GM12878 (cell line): ENCODE data around the gene ADAMTS17. TPM values are rescaled to one million over a fixed set of nuclear protein-coding genes. Genes with fewer than 3 reads are reported as not detected.

Experiments
- ATAC-seq: fragments of 200-7000 bp; cut with Tn5 transposase; 3 replicates; pipeline ENCODE4 v1.9.1; 2020; ENCODE audit warnings: mild to moderate bottlenecking, moderate library complexity
- BruUV-seq: library from RNA; stranded (reverse); fragments of 400-500 nt; replicated peaks from 2 replicates; lab custom pipeline; 2021; lab: Mats Ljungman, UMichigan
- CTCF ChIA-PET: fragments of 300-600 bp; sonication (Branson Sonifier 250); formaldehyde crosslinking; extraction: SDS; loops from one replicate; lab custom pipeline; 2021; ENCODE audit warnings: inconsistent platforms; lab: Yijun Ruan, JAX
- POLR2A ChIA-PET: fragments of 350-600 bp; formaldehyde crosslinking; extraction: SDS; loops from one replicate; lab custom pipeline; 2021; ENCODE audit warnings: inconsistent platforms; lab: Charles Lee
- RAD21 ChIA-PET: fragments of 300-600 bp; sonication (Branson Sonifier 250); formaldehyde crosslinking; loops from one replicate; lab custom pipeline; 2023; ENCODE audit warnings: antibody characterized with exemption; ENCODE audit not compliant: unreplicated experiment; lab: Charles Lee
- SMC1A ChIA-PET: fragments of 300-600 bp; sonication (Branson Sonifier 250); formaldehyde crosslinking; loops from one replicate; lab custom pipeline; 2023; ENCODE audit not compliant: unreplicated experiment, uncharacterized antibody; lab: Charles Lee
- DNase-seq: peaks from one replicate; pipeline ENCODE4 v3.0.0-alpha.2; 2011; ENCODE audit warnings: low read depth, low spot score
- FAIRE-seq: peaks from 3 replicates; lab custom pipeline; 2011; peaks lifted over from hg19 to GRCh38; lab: Jason Lieb, UNC
- H2AFZ ChIP-seq: 2 replicates; pipeline ENCODE4 v1.6.0; 2011; ENCODE audit warnings: low read depth, low read length, control low read depth; ENCODE audit not compliant: control insufficient read depth
- H3K27ac ChIP-seq: 2 replicates; pipeline ENCODE4 v1.5.1; 2011; ENCODE audit warnings: control low read depth; ENCODE audit not compliant: control insufficient read depth, insufficient read depth
- H3K27me3 ChIP-seq, 2 experiments: replicated peaks in 1 of 2; 2 replicates each; pipeline versions ENCODE4 v1.6.0 to v1.6.1; 2011; ENCODE audit warnings: low read length in 1 of 2; ENCODE audit not compliant: control insufficient read depth in 2 of 2, insufficient read depth in 2 of 2
- H3K36me3 ChIP-seq, 2 experiments: 2 replicates each; pipeline ENCODE4 v1.5.1; 2011; ENCODE audit warnings: low read length in 1 of 2; ENCODE audit not compliant: control insufficient read depth in 2 of 2, insufficient read depth in 2 of 2
- H3K4me1 ChIP-seq: 2 replicates; pipeline ENCODE4 v1.6.1; 2011; ENCODE audit warnings: mild to moderate bottlenecking, low read length, moderate library complexity, mixed read lengths; ENCODE audit not compliant: control insufficient read depth, insufficient read depth
- H3K4me2 ChIP-seq: 2 replicates; pipeline ENCODE4 v1.6.0; 2011; ENCODE audit warnings: control low read depth; ENCODE audit not compliant: control insufficient read depth, insufficient read depth
- H3K4me3 ChIP-seq: fragments of 200-600 bp; sonication (generic); 2 replicates; pipeline ENCODE4 v1.5.1; 2016
- H3K79me2 ChIP-seq: 2 replicates; pipeline ENCODE4 v1.6.0; 2011; ENCODE audit warnings: low read length; ENCODE audit not compliant: control insufficient read depth, insufficient read depth
- H3K9ac ChIP-seq: 2 replicates; pipeline ENCODE4 v1.8.0; 2011; ENCODE audit warnings: low read length, control low read depth, mixed read lengths; ENCODE audit not compliant: control insufficient read depth, insufficient read depth
- H3K9me3 ChIP-seq: replicated peaks from 3 replicates; pipeline ENCODE4 v1.5.1; 2011; ENCODE audit warnings: mild to moderate bottlenecking, low read length; ENCODE audit not compliant: control insufficient read depth, insufficient read depth
- H4K20me1 ChIP-seq: 2 replicates; pipeline ENCODE4 v1.6.0; 2011; ENCODE audit not compliant: control insufficient read depth, insufficient read depth
- ATF7 ChIP-seq: fragments of 450-650 bp; IDR thresholded peaks from 2 replicates; pipeline ENCODE4 v1.6.1; 2016; ENCODE audit warnings: low read depth, mild to moderate bottlenecking
- E4F1 ChIP-seq: fragments of 450-650 bp; IDR thresholded peaks from 2 replicates; pipeline ENCODE4 v1.6.1; 2018; ENCODE audit warnings: borderline replicate concordance, mild to moderate bottlenecking; ENCODE audit not compliant: partially characterized antibody
- FOXK2 ChIP-seq: fragments of 450-650 bp; IDR thresholded peaks from 2 replicates; pipeline ENCODE4 v1.6.1; 2017; ENCODE audit warnings: mild to moderate bottlenecking, moderate library complexity
- GATAD2B ChIP-seq: fragments of 450-650 bp; conservative IDR thresholded peaks from 2 replicates; pipeline ENCODE4 v1.6.1; 2017; ENCODE audit warnings: low read depth, mild to moderate bottlenecking, moderate library complexity
- IRF5 ChIP-seq: fragments of 450-650 bp; IDR thresholded peaks from 2 replicates; pipeline ENCODE4 v1.6.1; 2017; ENCODE audit warnings: borderline replicate concordance
- MYB ChIP-seq: fragments of 150-350 bp; IDR thresholded peaks from 2 replicates; pipeline ENCODE4 v1.6.1; 2014; ENCODE audit warnings: mild to moderate bottlenecking, low read depth, low read length, borderline replicate concordance
- NFYA ChIP-seq: IDR thresholded peaks from 2 replicates; pipeline ENCODE4 v1.6.1; 2011; ENCODE audit warnings: low read depth, mild to moderate bottlenecking, low read length, improper control_type of control experiment, borderline replicate concordance
- POLR2AphosphoS5 ChIP-seq: IDR thresholded peaks from 2 replicates; pipeline ENCODE4 v1.6.1; 2011; ENCODE audit warnings: mild to moderate bottlenecking, low read length, inconsistent platforms
- SMARCA5 ChIP-seq: fragments of 450-650 bp; IDR thresholded peaks from 2 replicates; pipeline ENCODE4 v1.6.1; 2017; ENCODE audit warnings: mild to moderate bottlenecking
- USF2 ChIP-seq: IDR thresholded peaks from 2 replicates; pipeline ENCODE4 v1.6.1; 2011; ENCODE audit warnings: low read depth, low read length, improper control_type of control experiment, borderline replicate concordance
- WGBS: methylation state at CpG from one replicate; pipeline ENCODE4 v1.1.6; 2016; ENCODE audit warnings: low lambda C conversion rate; ENCODE audit not compliant: insufficient replicate concordance, insufficient coverage; ENCODE audit errors: missing lambda C conversion rate; 5-methylcytosine and 5-hydroxymethylcytosine counted together
- in situ Hi-C: fragments of 300-500 bp; cut with MboI; formaldehyde crosslinking; loops from 9 replicates; pipeline ENCODE4 v1.14.3; 2018; ENCODE audit warnings: mixed read lengths
- intact Hi-C: fragments of 100-400 bp; cut with micrococcal nuclease; formaldehyde crosslinking; loops from one replicate; pipeline ENCODE4 v1.14.2; 2022; ENCODE audit not compliant: unreplicated experiment
- polyA plus RNA-seq, 11 experiments: library from polyadenylated mRNA; depleted of rRNA in 4 of 11; unstranded in 6 of 11; stranded (reverse) in 5 of 11; fragments of >200 nt; fragmentation: Nextera tagmentation in 4 of 11; fragmentation: Illumina TruSeq in 1 of 11; extraction: Ambion mirVana in 4 of 11; extraction: Trizol in 1 of 11; gene quantifications; 1 replicate in 1 of 11; 2 replicates in 10 of 11; pipeline versions ENCODE4 v1.2.1 to v1.2.3, GENCODE V29; 2011 to 2016; ENCODE audit warnings: inconsistent platforms in 2 of 11, missing spikeins in 2 of 11, low read depth in 1 of 11
- total RNA-seq, 4 experiments: library from RNA; depleted of rRNA in 3 of 4; stranded (reverse); fragments of >200 nt in 3 of 4; fragmentation: Illumina TruSeq in 1 of 4; extraction: Trizol in 1 of 4; gene quantifications; 2 replicates each; pipeline versions ENCODE4 v1.2.1 to v1.2.3, GENCODE V29; 2013 to 2021

The ADAMTS17 gene
- total and polyA plus RNA-seq, 10 of the 15 experiments (the other 5 are each of a cell fraction or from before 2014, with no cell fraction given) = 0.04 to 0.50 (median 0.10) TPM; not detected in 4

GRCh38 chr15:100345438-100345837 is 3.7 kb upstream of the ADAMTS17 start (continued):
- TF ChIP-seq IRF5 (no peak), NFYA (no peak), POLR2AphosphoS5 (no peak)
- TF ChIP-seq, all 136 proteins: peak for 0

GRCh38 chr15:100343251-100343650 is 1.5 kb upstream of the ADAMTS17 start:
- no peak for DNase-seq
- Histone ChIP-seq H3K4me2 (no peak overlapping the region), H3K9ac (no peak overlapping the region), H3K4me1 (no peaks in the 10 kb centered on the region), H3K27ac (no peak overlapping the region), H3K4me3 (no peak overlapping the region), H3K79me2 (no peaks in the 10 kb centered on the region), H3K9me3 (no peaks in the 10 kb centered on the region; the same call in 2 of the 3 replicates), H3K27me3 (peaks cover 0 to 3% of the 10 kb centered on the region in 2 experiments; a peak in 1 of 4 replicates), H3K36me3 (no peaks in the 10 kb centered on the region), H4K20me1 (0 out of 2 replicates have a peak, but pooled peaks cover 2% of the 10 kb centered on the region), H2AFZ (no peak overlapping the region)
- SMC1A ChIA-PET = interaction anchor here (0.6 kb wide), 1 partner anchor 481 kb away, joined by 3 read pairs; no protein-coding TSS in a partner anchor
- intact Hi-C loops = no loop called here
- in situ Hi-C loops = no loop called here
- no peak for FAIRE-seq
- POLR2A ChIA-PET = no interaction called here
- CTCF ChIA-PET = no interaction called here
- BruUV-seq = no TSS peak
- RAD21 ChIA-PET = no interaction called here
- no peak for ATAC-seq
- TF ChIP-seq SMARCA5 (no peak), GATAD2B (no peak), MYB (no peak), USF2 (no peak), FOXK2 (no peak), ATF7 (no peak), E4F1 (no peak)
- 61% methylated on average over 3 of the region's 3 CpGs for WGBS
